Measurements from ENCODE around the gene THOC7. TPM values are rescaled to one million over a fixed set of nuclear protein-coding genes. Genes with fewer than 3 reads are reported as not detected.

The THOC7 gene
- total RNA-seq, 1 experiment from 2014 or later = 53.0 TPM

- no peak for TF ChIP-seq ATF6 (CRISPR knock-in tag; IDR thresholded peaks at IDR 0.05)
- no peak for TF ChIP-seq USF2 (CRISPR knock-in tag; IDR thresholded peaks at IDR 0.05)
- no peak for TF ChIP-seq ZNF263 (CRISPR knock-in tag; IDR thresholded peaks at IDR 0.05; ENCODE audit: low read depth)
- no peak for TF ChIP-seq CTCF (IDR thresholded peaks at IDR 0.05)
- TF ChIP-seq AR (CRISPR knock-in tag; IDR thresholded peaks at IDR 0.05) = no peak
- no peak for TF ChIP-seq EMX1 (CRISPR knock-in tag; IDR thresholded peaks at IDR 0.05)
- no peak for TF ChIP-seq SP1 (CRISPR knock-in tag; conservative IDR thresholded peaks at IDR 0.05)
- TF ChIP-seq JUN (CRISPR knock-in tag; IDR thresholded peaks at IDR 0.05) = no peak
- TF ChIP-seq RELA (CRISPR knock-in tag; IDR thresholded peaks at IDR 0.05; ENCODE audit: borderline replicate concordance) = no peak
- no peak for TF ChIP-seq ZNF232 (CRISPR knock-in tag; IDR thresholded peaks at IDR 0.05)
- TF ChIP-seq MAX (CRISPR knock-in tag; IDR thresholded peaks at IDR 0.05) = no peak
- TF ChIP-seq ZBTB43 (CRISPR knock-in tag; IDR thresholded peaks at IDR 0.05) = no peak
- TF ChIP-seq OVOL2 (CRISPR knock-in tag; IDR thresholded peaks at IDR 0.05; ENCODE audit: borderline replicate concordance) = no peak
- TF ChIP-seq ZNF121 (CRISPR knock-in tag; IDR thresholded peaks at IDR 0.05) = no peak
- no peak for TF ChIP-seq NR1H2 (CRISPR knock-in tag; IDR thresholded peaks at IDR 0.05)
- peak; percentile 23; the same call in 1 of the 2 replicates for TF ChIP-seq E2F5 (CRISPR knock-in tag; IDR thresholded peaks at IDR 0.05)
- no peak for TF ChIP-seq NFE2L1 (CRISPR knock-in tag; IDR thresholded peaks at IDR 0.05)
- no peak for TF ChIP-seq ZNF425 (CRISPR knock-in tag; conservative IDR thresholded peaks at IDR 0.05)
- TF ChIP-seq FOXK1 (CRISPR knock-in tag; IDR thresholded peaks at IDR 0.05) = peak; percentile 52; the same call in 1 of the 2 replicates
- TF ChIP-seq ZNF396 (CRISPR knock-in tag; IDR thresholded peaks at IDR 0.05; ENCODE audit: borderline replicate concordance) = no peak
- TF ChIP-seq PRRX2 (CRISPR knock-in tag; IDR thresholded peaks at IDR 0.05) = no peak
- TF ChIP-seq JAZF1 (CRISPR knock-in tag; IDR thresholded peaks at IDR 0.05) = no peak
- TF ChIP-seq SMAD4 (CRISPR knock-in tag; IDR thresholded peaks at IDR 0.05) = no peak
Observed at GRCh38 chr3:63863150-63864007, at the start of gene THOC7, which contains the start of gene ATXN7 (continued).
